HEK293 (cell line): ENCODE measurements around the gene PLPPR1.

Experiments
- BCL11B ChIP-seq: fragments of 450-650 bp; formaldehyde crosslinking; IDR thresholded peaks from 2 replicates; pipeline ENCODE4 v1.5.1; 2016; ENCODE audit warnings: low read depth, missing biosample characterization, missing genetic modification characterization
- GLIS2 ChIP-seq: fragments of 450-650 bp; formaldehyde crosslinking; IDR thresholded peaks from 2 replicates; pipeline ENCODE4 v1.5.1; 2016; ENCODE audit warnings: missing biosample characterization, missing genetic modification characterization
- MEIS1 ChIP-seq: sonication (generic); formaldehyde crosslinking; IDR thresholded peaks from 2 replicates; pipeline ENCODE4 v1.8.1; 2022; ENCODE audit warnings: missing genetic modification reagents, mild to moderate bottlenecking, borderline replicate concordance
- OVOL3 ChIP-seq: fragments of 450-650 bp; formaldehyde crosslinking; IDR thresholded peaks from 2 replicates; pipeline ENCODE4 v1.5.1; 2016; ENCODE audit warnings: missing biosample characterization, missing genetic modification characterization
- RBAK ChIP-seq: fragments of 450-650 bp; formaldehyde crosslinking; IDR thresholded peaks from 2 replicates; pipeline ENCODE4 v1.5.1; 2016; ENCODE audit warnings: missing biosample characterization, missing genetic modification characterization
- YY2 ChIP-seq: fragments of 450-650 bp; formaldehyde crosslinking; IDR thresholded peaks from 2 replicates; pipeline ENCODE4 v1.5.1; 2016; ENCODE audit warnings: missing biosample characterization, missing genetic modification characterization
- ZBTB21 ChIP-seq: fragments of 450-650 bp; formaldehyde crosslinking; IDR thresholded peaks from 2 replicates; pipeline ENCODE4 v1.5.1; 2017; ENCODE audit warnings: missing biosample characterization, missing genetic modification characterization
- ZNF274 ChIP-seq, 2 experiments: fragments of 200-500 bp in 1 of 2; fragments of 450-650 bp in 1 of 2; sonication (Bioruptor generic) in 1 of 2; formaldehyde crosslinking in 1 of 2; IDR thresholded peaks; 2 replicates each; pipeline versions ENCODE4 v1.5.1 to v1.6.1; 2014 to 2016; ENCODE audit warnings: borderline replicate concordance in 1 of 2, inconsistent platforms in 1 of 2, low read length in 1 of 2, missing biosample characterization in 1 of 2, missing genetic modification characterization in 1 of 2
- TF ChIP-seq, protein P1 (sequence below): fragments of 450-650 bp; formaldehyde crosslinking; IDR thresholded peaks from 2 replicates; pipeline ENCODE4 v1.5.1; 2016; ENCODE audit warnings: missing biosample characterization, missing genetic modification characterization
- TF ChIP-seq, protein P2 (sequence below): fragments of 450-650 bp; formaldehyde crosslinking; IDR thresholded peaks from 2 replicates; pipeline ENCODE4 v1.5.1; 2017; ENCODE audit warnings: missing biosample characterization, missing genetic modification characterization
- TF ChIP-seq, protein P3 (sequence below): fragments of 450-650 bp; formaldehyde crosslinking; IDR thresholded peaks from 2 replicates; pipeline ENCODE4 v1.5.1; 2016; ENCODE audit warnings: missing biosample characterization, missing genetic modification characterization, borderline replicate concordance
- TF ChIP-seq, protein P4 (sequence below): fragments of 450-650 bp; formaldehyde crosslinking; IDR thresholded peaks from 2 replicates; pipeline ENCODE4 v1.5.1; 2016; ENCODE audit warnings: missing biosample characterization, missing genetic modification characterization

DNA sequence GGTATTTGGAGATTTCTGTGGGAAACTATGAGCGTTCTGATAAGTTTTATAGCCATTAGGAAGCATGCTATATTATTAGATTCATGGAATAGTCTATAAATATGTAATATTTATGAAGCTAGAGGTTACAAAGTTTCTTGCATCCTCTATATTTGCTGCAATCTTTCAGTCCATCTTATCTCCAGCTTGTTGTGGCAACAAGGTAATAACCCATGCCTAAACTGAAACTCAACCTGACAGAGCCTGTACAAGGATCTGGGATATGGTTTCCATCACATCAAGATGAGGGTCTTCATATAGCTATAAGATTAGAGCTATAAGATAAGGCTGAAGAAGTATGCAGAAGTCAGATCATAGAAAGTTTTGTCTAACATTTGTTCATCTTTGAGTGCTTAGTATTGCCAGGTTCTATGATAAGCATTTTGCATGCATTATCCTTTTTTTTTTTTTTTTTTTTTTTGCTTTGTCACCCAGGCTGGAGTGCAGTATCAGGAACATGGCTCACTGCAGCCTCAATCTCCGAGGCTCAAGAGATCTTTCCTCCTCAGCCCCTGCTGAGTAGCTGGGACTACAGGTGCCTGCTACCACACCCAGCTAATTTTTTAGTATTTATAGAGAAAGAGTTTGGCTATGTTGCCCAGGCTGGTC is 341.5 kb downstream of the PLPPR1 start:
- TF ChIP-seq, protein P1, sequence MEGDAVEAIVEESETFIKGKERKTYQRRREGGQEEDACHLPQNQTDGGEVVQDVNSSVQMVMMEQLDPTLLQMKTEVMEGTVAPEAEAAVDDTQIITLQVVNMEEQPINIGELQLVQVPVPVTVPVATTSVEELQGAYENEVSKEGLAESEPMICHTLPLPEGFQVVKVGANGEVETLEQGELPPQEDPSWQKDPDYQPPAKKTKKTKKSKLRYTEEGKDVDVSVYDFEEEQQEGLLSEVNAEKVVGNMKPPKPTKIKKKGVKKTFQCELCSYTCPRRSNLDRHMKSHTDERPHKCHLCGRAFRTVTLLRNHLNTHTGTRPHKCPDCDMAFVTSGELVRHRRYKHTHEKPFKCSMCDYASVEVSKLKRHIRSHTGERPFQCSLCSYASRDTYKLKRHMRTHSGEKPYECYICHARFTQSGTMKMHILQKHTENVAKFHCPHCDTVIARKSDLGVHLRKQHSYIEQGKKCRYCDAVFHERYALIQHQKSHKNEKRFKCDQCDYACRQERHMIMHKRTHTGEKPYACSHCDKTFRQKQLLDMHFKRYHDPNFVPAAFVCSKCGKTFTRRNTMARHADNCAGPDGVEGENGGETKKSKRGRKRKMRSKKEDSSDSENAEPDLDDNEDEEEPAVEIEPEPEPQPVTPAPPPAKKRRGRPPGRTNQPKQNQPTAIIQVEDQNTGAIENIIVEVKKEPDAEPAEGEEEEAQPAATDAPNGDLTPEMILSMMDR (tag by site-specific recombination), result no peak
- TF ChIP-seq OVOL3 (tag by site-specific recombination) (no peak), YY2 (tag by site-specific recombination) (no peak), ZNF274 (IDR thresholded peaks at IDR 0.05; ENCODE audit: low read length) (no peak), ZNF274 (tag by site-specific recombination; IDR thresholded peaks at IDR 0.05; ENCODE audit: borderline replicate concordance) (no peak), RBAK (tag by site-specific recombination) (no peak), GLIS2 (tag by site-specific recombination) (no peak), MEIS1 (no peak), BCL11B (tag by site-specific recombination) (no peak), ZBTB21 (tag by site-specific recombination) (no peak)
- TF ChIP-seq, protein P2, sequence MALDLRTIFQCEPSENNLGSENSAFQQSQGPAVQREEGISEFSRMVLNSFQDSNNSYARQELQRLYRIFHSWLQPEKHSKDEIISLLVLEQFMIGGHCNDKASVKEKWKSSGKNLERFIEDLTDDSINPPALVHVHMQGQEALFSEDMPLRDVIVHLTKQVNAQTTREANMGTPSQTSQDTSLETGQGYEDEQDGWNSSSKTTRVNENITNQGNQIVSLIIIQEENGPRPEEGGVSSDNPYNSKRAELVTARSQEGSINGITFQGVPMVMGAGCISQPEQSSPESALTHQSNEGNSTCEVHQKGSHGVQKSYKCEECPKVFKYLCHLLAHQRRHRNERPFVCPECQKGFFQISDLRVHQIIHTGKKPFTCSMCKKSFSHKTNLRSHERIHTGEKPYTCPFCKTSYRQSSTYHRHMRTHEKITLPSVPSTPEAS (tag by site-specific recombination), result no peak
- TF ChIP-seq, protein P3, sequence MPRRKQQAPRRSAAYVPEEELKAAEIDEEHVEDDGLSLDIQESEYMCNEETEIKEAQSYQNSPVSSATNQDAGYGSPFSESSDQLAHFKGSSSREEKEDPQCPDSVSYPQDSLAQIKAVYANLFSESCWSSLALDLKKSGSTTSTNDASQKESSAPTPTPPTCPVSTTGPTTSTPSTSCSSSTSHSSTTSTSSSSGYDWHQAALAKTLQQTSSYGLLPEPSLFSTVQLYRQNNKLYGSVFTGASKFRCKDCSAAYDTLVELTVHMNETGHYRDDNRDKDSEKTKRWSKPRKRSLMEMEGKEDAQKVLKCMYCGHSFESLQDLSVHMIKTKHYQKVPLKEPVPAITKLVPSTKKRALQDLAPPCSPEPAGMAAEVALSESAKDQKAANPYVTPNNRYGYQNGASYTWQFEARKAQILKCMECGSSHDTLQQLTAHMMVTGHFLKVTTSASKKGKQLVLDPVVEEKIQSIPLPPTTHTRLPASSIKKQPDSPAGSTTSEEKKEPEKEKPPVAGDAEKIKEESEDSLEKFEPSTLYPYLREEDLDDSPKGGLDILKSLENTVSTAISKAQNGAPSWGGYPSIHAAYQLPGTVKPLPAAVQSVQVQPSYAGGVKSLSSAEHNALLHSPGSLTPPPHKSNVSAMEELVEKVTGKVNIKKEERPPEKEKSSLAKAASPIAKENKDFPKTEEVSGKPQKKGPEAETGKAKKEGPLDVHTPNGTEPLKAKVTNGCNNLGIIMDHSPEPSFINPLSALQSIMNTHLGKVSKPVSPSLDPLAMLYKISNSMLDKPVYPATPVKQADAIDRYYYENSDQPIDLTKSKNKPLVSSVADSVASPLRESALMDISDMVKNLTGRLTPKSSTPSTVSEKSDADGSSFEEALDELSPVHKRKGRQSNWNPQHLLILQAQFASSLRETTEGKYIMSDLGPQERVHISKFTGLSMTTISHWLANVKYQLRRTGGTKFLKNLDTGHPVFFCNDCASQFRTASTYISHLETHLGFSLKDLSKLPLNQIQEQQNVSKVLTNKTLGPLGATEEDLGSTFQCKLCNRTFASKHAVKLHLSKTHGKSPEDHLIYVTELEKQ (tag by site-specific recombination), result no peak
- TF ChIP-seq, protein P4, sequence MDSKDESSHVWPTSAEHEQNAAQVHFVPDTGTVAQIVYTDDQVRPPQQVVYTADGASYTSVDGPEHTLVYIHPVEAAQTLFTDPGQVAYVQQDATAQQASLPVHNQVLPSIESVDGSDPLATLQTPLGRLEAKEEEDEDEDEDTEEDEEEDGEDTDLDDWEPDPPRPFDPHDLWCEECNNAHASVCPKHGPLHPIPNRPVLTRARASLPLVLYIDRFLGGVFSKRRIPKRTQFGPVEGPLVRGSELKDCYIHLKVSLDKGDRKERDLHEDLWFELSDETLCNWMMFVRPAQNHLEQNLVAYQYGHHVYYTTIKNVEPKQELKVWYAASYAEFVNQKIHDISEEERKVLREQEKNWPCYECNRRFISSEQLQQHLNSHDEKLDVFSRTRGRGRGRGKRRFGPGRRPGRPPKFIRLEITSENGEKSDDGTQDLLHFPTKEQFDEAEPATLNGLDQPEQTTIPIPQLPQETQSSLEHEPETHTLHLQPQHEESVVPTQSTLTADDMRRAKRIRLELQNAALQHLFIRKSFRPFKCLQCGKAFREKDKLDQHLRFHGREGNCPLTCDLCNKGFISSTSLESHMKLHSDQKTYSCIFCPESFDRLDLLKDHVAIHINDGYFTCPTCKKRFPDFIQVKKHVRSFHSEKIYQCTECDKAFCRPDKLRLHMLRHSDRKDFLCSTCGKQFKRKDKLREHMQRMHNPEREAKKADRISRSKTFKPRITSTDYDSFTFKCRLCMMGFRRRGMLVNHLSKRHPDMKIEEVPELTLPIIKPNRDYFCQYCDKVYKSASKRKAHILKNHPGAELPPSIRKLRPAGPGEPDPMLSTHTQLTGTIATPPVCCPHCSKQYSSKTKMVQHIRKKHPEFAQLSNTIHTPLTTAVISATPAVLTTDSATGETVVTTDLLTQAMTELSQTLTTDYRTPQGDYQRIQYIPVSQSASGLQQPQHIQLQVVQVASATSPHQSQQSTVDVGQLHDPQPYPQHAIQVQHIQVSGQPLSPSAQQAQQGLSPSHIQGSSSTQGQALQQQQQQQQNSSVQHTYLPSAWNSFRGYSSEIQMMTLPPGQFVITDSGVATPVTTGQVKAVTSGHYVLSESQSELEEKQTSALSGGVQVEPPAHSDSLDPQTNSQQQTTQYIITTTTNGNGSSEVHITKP (tag by site-specific recombination), result no peak
